AML-193 (cell line): ENCODE measurements around the gene DDX3X.
"Not testable (repeated sequence)": the region's sequence is repeated elsewhere in the genome, so short reads cannot be mapped to it uniquely, and the experiment has no call there.

Experiments used
- DNase-seq, 2 experiments: peaks; one replicate each; lab custom pipeline; 2025; lab: John Stamatoyannopoulos, UW

The DDX3X gene

DNA sequence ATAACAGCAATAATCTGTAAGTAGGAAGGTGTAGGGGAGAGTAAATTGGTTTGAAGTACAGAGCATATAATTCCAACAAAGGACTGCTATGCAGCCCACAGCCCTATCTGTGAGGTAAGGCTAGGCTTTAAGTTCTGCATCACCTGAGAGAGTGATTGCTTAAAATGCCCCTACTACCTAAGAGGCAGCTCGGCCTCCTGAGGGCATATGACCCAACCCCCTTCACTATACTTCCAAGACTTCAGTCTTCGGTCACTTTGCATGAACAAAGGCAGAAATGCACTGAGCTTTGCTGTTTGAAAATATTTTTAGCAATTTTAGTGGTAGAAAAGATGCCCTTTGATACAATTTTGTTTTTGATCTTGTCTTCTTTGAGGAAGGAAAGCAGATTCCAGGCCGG lies 4.9 kb upstream of the DDX3X start:
- no peak for DNase-seq

DNA sequence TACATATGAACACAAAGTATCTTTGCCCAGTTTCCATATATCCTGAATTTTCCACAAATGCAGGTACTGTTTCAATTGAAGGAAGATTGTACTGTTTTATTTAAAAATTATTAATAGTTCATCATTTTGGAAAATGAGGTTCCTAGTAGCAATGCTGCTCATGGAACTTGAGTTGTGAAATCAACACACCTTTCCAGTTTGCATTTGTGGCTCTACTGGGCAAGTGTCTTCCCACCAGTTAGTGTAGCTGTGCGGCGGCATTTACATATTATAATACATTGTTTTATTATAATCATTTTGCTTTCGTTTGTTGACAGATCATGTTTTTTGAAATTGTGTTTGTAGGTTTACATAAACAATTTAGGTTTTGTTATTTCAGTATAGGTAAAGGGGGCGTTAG lies 2.0 kb upstream of the DDX3X start:
- DNase-seq: no peak

DNA sequence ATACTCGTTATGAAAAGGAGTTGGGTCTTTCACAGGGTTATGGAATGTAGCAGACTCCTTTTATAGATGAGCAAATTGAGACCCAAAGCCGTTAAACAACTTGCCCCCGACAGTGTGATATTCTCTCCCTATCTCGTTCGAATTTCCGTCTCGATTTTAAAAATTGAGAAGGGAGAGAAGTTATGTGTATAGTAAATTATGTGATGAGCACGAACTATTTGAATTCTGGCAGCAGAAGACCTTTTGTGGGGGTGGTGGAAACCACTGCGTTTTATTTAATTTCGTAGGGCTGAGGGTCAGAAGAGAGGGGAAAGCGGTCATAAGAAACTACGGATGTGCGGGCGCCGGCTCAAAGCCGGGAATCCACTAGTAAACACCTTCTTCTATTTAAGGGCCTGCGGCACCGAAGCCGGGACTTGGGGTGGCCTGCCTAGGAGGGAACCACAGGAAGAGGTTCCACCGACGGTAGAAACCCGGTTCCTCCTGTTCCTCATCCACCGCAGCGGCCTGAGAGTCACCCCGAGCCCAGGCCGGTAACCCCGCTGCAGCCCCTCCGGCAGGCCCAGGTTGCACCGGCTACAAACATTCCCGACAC lies 1.5 kb upstream of the DDX3X start:
- no peak for DNase-seq

DNA sequence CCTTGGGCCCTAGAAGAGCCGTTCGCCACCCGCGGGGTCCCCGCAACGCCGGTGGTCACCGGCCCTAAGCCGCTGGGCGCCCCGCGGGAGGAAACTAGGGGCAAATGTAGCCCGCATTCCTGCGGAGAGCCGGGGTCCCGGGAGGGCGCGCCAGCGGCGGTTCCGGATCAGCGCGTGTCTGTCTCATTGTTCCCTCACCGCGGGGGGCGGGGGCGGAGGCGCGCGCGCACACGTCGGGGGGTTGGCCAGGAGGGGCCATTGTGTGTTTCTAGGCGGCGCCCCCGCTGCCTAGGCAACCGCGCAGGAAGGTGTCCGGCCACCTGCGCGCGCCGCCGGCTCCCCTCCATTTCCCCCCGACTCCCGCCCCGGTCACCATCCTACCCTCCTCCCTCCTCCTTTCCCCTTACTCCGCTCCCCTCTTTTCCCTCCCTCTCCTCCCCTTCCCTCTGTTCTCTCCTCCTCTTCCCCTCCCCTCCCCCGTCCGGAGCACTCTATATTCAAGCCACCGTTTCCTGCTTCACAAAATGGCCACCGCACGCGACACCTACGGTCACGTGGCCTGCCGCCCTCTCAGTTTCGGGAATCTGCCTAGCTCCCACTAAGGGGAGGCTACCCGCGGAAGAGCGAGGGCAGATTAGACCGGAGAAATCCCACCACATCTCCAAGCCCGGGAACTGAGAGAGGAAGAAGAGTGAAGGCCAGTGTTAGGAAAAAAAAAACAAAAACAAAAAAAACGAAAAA lies 789 bp upstream of the DDX3X start:
- DNase-seq: peak; percentile 64 to 79

DNA sequence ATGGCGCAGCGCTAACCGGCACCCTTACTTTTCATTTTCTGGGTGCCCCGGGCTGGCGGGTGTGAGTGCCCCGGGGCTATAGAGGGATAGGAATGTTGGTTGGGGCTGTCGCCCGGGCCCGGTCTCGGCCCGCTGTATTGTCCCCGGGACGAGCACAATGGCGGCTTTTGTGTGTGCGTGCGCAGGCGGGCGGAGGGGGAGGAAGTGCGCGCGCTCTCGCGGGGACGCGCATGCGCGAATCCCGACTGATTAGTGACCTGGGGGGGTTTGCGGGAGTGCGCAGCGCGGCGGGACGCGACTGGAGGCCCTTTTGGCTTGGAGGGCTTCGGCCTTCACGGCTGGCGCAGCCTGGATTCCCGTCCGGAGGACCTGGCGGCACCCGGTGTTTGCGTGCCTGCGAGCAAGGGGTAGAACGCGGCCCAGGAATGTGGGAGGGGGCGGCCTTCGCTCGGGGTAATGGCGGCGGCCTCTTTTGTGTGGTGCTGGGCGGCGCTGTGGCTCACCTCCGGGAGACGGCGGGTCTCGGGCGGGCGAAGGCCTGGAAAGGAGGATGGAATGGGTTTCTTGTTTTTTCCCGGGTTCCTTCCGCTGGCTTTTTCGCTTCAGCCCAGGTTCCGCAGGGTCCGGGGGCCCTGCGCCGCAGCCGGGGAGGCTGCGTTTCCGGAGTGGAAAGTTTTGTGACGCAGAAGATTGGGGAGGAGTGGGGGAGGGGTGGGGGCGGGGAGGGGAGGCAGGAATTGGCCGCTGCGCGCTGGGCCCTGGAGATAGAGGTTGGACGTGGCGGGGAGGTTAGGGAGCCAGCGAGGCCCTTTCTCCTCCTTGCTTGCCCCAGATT lies 618 bp downstream of the DDX3X start:
- DNase-seq: peak in 1 of 2 experiments; percentile 38

DNA sequence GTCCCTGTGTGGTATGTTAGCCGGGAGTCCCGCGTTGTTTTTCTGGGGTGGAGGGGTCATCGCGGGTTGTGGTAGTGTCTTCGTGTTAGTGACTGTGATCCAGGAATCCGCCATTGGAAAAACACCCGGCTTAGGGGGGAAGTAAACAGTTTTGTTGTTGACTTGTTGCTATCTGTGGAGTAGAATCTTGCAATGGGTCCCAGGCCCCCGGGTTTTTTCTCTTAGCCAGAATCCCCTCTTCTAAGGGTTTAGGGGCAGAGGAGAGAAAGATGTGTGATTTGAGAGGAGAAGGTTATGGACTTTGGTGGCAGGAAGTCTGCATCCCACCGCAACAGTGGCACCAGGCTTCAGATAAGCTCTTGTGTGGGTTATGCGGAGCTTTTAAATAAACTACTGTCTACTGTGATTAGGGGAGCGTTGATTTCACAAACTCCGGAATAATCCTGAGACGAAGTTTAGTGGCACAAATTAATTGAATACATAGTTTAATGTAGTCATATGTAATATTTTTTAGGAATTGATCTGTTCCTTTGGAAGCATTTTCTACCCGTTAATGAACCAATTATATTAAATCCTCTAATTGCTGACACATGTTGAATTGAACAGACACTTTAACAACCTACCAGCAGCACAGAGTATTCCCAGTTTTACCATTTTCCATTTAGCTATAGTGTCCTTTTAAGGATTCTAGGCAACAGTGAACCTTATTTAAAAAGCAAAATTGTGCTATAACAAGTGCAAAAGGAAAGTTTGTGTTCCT lies 1.4 kb downstream of the DDX3X start:
- DNase-seq: no peak

DNA sequence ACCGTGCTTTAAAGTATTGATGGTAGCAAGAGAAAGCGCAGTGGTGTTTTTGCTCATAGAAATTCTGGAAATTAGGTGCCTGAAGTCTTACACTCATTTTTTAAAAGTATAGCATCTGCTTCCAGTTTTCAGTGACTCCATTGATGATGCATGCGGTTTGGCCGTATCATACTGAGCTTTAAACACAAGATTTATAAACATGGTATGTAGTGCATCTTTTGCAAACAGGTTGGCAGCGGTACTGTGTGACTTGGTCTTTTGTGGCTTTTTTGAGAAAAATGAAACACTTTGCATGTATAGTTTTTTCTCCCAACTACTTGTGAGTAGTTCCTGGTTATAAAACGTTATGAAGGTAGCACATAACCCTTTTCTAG lies 2.0 kb downstream of the DDX3X start:
- no peak for DNase-seq

DNA sequence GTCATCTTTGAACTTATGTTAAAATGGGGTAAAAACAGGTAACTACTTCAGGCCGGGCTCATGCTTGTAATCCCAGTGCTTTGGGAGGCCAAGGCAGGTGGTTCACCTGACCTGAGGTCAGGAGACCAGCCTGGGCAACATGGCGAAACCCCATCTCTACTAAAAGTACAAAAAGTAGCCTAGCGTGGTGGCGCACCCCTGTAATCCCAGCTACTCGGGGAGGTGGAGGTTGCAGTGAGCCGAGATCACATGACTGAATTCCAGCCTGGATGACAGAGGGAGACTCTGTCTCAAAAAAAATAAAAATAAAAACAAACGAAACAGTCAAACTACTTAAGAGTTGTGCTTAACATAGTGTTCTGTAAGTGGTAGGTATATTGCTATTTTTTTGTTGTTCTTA lies 2.5 kb downstream of the DDX3X start:
- no peak for DNase-seq

DNA sequence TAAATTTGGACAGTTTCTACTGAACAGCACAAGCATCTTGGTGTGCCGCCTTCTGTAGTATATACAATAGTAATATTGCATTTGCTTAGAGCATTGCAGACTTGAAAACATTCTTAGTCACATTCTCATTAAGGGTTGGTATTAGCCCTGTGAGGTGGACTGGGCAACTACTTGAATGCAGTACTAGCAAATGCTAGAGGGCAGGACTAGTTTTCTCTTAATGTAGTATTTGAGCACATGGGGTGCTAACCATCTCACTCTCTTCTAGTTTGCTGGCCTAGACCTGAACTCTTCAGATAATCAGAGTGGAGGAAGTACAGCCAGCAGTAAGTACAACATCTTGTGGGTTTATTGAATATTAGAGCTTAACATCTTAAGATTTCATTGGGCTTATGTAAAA lies 3.2 kb downstream of the DDX3X start:
- no peak for DNase-seq

DNA sequence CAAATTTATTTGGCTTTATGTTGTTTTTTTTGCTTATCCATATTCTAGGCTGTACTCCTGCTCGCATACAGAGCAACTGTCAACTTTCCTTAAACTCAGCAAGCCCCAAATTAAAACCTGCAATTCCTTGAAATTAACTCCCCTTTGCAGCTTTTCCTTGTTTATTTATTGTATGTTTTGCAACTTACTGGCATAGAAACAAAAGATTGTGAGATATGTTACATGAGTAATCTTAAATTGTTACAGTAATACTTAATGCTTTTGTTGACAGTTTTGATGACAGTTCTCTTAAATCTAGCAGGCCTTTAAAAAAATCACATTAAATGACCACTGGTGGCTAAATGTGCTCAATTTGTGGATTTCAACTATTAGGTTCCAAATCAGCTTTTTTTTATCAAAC lies 4.5 kb downstream of the DDX3X start:
- DNase-seq: no peak

DNA sequence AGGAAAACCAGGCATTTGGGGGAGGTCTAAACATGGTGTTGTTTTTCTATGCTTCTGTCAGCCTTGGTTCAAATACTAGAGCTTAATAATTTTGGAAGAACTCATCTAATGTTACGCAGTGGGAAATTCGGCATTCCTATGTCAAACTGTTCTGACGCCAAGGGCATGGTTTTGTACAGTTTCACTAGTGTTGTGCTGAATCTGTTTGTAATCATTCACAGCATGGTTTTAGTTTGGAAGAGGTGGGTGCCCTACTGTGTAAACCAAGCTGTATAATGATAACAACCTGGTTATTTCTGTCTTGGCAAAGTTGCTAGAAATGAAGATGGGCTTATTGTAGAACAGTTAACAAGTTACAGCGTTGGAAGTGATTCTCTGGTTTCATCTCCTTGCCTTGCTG lies 5.2 kb downstream of the DDX3X start:
- DNase-seq: no peak

DNA sequence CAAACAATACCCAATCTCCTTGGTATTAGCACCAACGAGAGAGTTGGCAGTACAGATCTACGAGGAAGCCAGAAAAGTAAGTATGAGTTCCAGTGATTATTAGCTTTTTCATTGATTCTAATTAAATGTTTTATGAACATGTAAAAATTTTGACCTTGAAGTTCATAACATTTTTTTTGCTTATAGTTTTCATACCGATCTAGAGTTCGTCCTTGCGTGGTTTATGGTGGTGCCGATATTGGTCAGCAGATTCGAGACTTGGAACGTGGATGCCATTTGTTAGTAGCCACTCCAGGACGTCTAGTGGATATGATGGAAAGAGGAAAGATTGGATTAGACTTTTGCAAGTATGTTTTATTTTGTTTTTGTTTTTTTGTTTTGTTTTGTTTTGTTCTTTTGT lies 10.1 kb downstream of the DDX3X start:
- no peak for DNase-seq

DNA sequence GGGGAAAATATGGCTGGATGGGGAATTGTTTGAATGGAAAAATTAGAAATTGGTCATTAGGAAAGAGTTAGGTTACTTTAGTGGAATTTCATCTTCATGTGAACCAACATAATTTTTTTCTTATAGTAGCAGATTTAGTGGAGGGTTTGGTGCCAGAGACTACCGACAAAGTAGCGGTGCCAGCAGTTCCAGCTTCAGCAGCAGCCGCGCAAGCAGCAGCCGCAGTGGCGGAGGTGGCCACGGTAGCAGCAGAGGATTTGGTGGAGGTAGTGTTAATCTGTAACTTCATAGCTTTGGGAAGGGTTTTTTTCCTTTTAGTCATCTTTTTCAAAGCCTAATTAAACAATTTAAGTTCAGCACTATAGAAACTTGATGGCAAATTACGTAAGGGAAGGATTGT lies 13.2 kb downstream of the DDX3X start:
- DNase-seq: no peak

DNA sequence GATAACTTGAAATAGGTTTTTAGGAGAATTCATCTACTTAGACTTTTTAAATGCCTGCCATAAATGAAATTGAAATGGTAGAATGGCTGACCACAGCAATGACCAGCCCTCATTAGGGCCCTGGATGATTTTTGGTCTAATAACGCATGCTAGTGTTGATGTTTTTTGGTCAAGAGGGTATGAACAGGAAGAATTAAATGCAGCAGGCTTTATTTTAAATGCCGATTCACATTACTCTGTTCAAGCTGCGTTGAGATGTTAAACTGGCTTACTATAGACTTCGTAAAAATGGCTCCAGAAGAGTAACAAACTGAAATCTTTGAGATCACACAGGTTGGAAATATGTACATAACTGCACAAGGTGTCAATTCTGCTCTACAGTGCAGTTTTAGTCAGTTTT lies 14.6 kb downstream of the DDX3X start:
- DNase-seq: no peak

DNA sequence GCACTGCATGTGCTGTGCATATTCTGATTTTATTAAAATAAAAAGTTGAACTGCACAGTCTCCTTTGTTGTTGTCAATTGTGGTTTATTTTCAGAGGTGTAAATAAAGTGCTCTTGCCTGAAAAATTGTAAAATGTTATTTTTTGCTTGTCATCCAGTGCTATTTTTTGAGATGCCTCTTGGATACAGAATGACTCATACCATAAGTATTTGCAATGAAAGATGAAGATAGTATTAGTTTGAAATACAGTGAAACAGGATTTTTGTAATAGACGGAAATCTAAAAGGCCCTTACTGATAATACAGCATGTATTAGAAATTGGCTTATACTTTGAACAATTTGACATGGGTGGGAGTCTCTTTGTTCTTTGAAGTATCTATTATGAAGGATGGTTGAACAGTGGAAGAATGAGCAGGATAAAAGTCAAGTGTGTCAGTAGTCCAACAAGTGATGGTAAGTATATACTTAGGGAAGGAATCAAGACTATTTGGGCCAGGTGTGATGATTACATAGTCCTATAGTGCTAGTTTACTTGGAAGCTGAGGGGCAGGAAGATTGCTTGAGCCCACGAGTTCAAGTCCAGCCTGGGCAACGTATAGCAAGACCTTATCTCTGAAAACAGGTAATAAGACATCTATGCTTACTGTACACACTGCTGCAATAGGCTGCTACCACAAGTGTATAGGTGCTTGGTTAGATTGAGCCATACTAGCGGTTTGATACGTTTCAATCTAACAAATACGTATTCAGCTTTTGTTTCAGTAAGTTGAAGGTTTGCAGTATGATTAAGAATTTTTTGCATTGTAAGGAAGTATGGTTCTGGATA lies 16.4 kb downstream of the DDX3X start:
- no peak for DNase-seq

DNA sequence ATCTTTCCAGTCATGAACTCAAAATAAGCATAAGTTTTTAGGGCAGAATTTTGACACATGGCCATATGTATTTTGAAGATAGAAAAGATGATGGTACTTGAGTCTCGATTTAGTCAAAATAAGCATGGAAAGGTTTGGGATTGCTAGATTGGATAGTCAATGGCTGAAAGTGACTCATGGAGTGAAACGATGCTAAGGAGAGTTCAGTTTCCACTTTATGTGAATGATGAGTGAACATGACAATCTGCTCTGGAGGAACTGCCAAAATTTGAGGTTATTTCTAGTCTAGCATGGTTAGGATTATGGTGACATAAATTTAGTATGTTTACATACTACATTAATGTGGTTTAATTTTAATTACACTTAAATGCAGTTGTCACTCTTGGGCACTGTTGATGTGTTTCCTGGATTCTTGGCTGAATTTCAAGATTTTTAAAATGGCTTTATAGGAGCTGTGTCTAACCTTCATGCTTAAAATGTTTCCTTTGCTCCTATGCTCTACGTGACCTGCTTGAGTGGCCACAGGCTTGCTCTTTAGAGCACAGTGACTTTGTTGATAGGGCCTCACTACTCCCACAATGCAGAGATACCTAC lies 17.1 kb downstream of the DDX3X start:
- DNase-seq: no peak

DNA sequence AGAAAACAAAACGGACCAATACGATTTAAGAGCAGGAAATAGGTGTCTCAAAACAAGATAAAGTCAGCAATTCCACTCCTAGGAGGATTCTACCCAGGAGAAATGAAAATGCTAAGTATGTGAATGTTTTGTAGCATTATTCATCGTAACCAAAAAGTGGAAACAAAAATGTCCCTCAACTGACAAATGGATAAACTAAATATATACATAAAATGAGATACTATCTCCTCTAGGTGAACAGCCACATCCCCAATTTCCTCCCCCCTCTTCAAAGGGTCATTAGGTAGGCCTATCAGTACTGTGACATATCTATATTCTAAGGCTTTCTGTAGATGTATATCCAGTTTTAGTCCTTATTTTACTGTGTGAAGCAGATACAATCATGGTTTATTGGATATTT lies 18.0 kb downstream of the DDX3X start:
- no peak for DNase-seq

DNA sequence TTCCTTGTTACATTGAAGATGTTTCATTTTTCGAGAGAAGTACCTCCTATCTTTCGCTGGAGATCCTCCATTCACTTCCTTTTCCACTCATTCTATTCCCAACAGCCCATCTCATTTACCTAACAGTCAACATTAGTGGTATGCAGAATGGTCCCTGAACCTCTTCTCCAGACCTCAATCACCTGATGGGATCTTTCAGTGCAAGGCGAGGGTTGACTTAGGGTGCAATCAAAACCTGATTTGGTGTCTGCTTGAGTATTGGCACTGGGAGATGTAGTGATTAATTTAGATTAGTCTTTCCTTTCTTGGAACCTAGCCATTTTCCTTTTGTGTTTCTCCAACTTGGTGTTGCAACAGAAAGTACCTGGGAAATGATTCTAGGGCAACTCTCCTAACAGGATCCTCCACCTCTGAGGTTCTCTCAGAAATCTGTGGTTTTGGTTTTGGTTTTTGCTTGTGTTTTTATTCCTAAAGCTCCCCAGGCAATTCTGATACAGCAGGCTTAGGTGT lies 18.4 kb downstream of the DDX3X start:
- DNase-seq: no peak

DNA sequence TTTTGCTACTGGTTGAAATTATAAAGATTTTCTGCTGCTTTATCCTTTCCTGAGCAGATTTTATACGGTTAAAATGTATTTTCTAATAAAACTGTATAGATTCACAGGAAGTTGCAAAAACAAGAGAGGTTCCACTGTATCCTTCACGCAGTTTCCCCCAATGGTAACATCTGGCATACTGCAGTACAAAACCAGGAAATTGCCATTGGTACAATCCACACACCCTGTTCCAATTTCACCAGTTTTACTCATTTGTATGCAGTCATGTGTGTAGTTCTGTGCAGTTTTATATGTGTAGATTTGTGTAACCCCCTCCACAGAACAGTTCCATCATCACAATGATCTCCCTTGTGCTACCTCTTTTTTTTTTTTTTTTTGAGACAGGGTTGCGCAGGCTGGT lies 20.0 kb downstream of the DDX3X start:
- DNase-seq: no peak

DNA sequence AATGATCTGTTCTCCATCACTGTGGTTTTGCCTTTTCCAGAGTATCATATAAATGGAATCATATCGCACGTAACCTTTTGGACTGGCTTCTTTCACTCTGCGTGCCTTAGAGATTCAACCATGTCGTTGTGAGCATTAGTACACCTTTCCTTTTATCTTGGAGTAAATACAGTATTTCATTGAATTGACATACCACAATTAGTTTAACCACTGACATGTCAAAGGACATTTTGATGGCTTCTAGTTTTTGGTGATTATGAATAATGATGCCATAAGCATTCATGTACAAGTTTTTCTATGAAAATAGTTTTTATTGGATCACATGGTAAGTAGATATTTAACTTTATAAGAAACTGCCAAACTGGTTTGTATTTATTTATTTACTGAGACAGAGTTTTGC lies 35.2 kb downstream of the DDX3X start:
- no peak for DNase-seq

DNA sequence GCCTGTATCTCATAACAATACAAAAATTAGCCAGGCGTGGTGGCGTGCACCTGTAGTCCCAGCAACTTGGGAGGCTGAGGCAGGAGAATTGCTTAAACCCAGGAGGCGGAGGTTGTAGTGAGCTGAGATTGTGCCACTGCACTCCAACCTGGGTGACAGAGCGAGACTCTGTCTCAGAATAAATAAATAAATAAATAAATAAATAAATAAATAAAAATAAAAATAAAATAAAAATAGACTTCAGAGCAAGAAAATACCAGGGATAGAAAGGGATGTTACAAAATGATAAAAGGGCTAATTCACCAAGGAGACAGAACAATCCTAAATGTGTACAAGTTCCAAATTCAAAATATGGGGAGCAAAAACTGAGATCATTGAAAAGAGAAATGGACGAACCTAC lies 37.6 kb downstream of the DDX3X start:
- DNase-seq: not testable (repeated sequence)
